Kidney epithelial cell (primary cell): ENCODE results near the gene SNX32. TPM values are rescaled to one million over a fixed set of nuclear protein-coding genes. Genes with fewer than 3 reads are reported as not detected.

ENCODE experiments used
- DNase-seq: peaks from one replicate; pipeline ENCODE4 v3.0.0-alpha.2; 2010; ENCODE audit warnings: low read depth
- H3K27me3 ChIP-seq: 2 replicates; pipeline ENCODE4 v1.6.0; 2011; ENCODE audit warnings: low read length; ENCODE audit not compliant: control insufficient read depth, insufficient read depth
- H3K36me3 ChIP-seq: 2 replicates; pipeline ENCODE4 v1.5.1; 2011; ENCODE audit warnings: low read length; ENCODE audit not compliant: control insufficient read depth, insufficient read depth
- H3K4me3 ChIP-seq: 2 replicates; pipeline ENCODE4 v1.5.1; 2011; ENCODE audit warnings: low read depth, mild to moderate bottlenecking, control low read depth, low read length
- CTCF ChIP-seq: IDR thresholded peaks from 2 replicates; pipeline ENCODE4 v1.5.1; 2011; ENCODE audit warnings: mild to moderate bottlenecking, moderate library complexity, low read length, control low read depth, inconsistent platforms; ENCODE audit not compliant: insufficient read depth, poor library complexity, severe bottlenecking
- total RNA-seq: library from RNA; depleted of rRNA; stranded (reverse); fragments of >200 nt; gene quantifications from 2 replicates; pipeline ENCODE4 v1.2.3, GENCODE V29; 2015

Gene SNX32
- total RNA-seq, 1 donor from 2014 or later: 1.9 TPM

DNA sequence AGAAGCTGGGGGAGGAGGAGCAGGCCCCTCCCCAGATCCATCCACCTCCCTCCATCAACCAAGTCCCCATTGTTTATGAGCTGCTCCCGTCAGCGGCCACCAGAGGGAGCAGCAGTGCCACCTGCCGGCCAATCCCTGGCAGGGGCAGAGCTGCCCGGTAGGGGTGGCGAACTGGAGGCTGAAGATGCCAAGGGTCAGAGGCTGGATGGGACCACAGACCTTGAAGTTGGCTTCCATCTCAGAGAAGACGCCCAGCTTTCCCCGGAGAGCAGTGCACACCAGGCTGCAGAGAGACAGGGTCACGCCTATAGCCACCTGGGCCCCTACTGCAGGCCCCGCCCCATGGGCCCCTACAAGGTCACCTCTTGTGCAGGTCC, 50.9 kb downstream of the SNX32 start:
- Histone ChIP-seq H3K4me3 (no peak overlapping the region), H3K27me3 (no peaks in the 10 kb centered on the region), H3K36me3 (peaks cover 11% of the 10 kb centered on the region)
- DNase-seq: no peak
- TF ChIP-seq CTCF: peak; percentile 100

DNA sequence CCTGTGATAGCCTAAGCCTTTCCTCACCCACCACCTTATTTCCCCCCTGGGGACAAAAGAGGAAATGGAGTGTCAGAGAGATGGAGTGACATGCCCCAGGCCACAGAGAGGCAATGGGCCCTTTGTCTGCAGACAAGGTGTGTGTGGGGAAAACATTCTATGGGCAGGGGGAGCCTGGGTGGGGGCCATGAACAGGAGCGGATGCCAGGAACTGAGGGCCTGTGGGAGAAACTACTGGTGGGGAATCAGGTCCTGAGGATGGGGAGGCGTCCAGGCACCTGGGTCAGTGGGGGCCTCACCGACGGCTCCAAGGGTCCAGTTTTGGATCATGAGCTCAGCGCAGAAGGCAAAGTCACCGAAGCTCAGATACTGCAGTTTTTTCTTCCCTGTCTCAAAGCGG, 51.5 kb downstream of the SNX32 start:
- Histone ChIP-seq H3K27me3 (no peaks in the 10 kb centered on the region), H3K4me3 (no peak overlapping the region), H3K36me3 (peaks cover 11% of the 10 kb centered on the region)
- no peak for DNase-seq
- no peak for TF ChIP-seq CTCF

DNA sequence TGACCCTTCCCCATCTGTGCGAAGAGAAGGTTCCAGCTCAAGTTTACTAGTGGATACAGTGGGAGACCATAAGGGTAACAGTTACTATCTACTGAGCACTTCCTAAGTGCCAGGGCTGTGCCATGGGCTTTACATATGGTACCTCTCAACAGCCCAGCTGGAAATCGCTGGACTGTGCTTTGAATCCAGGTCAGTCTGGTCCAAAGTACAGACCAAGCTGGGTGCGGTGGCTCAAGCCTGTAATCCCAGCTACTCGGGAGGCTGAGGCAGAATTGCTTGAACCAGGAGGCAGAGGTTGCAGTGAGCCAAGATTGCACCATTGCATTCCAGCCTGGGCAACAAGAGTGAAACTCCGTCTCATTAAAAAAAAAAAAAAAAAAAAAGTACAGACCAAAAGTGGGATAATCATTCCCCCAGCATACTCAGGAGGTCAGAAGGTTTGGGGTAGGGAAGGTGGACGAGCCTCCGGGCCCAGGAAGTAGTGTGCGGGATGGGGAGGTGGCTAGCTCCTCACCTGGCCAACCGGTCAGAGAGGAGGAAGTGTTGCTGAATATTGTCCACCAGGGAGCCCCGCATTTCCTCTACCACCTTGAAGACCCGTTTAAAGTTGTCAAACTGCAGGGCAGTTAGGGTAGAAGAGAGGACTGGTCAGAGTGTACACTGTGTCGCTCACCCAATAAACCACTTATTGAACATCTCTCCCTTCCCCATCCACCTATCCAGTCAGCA, 52.2 kb downstream of the SNX32 start:
- peaks cover 11% of the 10 kb centered on the region for H3K36me3 ChIP-seq

GRCh38 chr11:65886826-65887722, 53.3 kb downstream of the SNX32 start:
- Histone ChIP-seq H3K27me3 (no peaks in the 10 kb centered on the region), H3K36me3 (peaks cover 11% of the 10 kb centered on the region), H3K4me3 (peak overlapping the region; percentile 63)
- TF ChIP-seq CTCF: no peak
- no peak for DNase-seq

More for the DNA sequence above, 52.2 kb downstream of the SNX32 start:
- H3K4me3 ChIP-seq: no peak overlapping the region
- no peak for DNase-seq
- no peak for TF ChIP-seq CTCF
- H3K27me3 ChIP-seq: no peaks in the 10 kb centered on the region

DNA sequence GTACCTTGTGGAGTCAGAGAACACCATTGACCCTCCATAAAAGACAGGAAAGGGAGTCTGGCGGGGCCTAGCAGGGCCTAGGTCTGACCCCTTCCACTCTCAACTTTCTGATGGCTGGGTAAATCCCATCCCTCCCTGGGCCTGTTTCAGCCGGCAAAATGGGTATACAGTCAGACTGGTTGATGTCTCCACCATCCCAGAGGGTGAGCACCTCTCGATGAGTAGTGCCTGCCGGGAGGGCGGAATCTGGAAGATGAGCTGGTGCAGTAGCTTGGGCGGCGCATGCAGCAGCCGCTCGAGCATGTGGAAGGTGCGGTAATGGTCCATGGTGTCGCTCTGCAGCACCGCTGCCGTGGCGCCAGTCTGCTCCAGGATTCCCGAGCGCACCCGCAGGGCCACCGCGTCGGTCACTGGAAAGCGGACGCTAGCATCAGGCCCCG, 54.0 kb downstream of the SNX32 start:
- Histone ChIP-seq H3K27me3 (no peaks in the 10 kb centered on the region), H3K4me3 (peak overlapping the region; percentile 63), H3K36me3 (peaks cover 11% of the 10 kb centered on the region)
- TF ChIP-seq CTCF: no peak
- DNase-seq: no peak
